HTERT RPE-1 (cell line): ENCODE data around the gene PRRT4.

ENCODE experiments used
- in situ Hi-C: fragments of 300-500 bp; cut with MboI; formaldehyde crosslinking; loops from 4 replicates; pipeline ENCODE4 v1.14.3; 2020; ENCODE audit warnings: low sequenced_read_pairs

PRRT4 gene

GRCh38 chr7:128302139-128302538 lies 59.4 kb downstream of the PRRT4 start:
- in situ Hi-C loops, result no loop called here
